Limb (tissue), 2 donors: Measurements from ENCODE around the gene FBXO24.

ENCODE experiments used
- DNase-seq, 2 donors: peaks; one replicate each; pipeline ENCODE4 v3.0.0-alpha.2; 2016; ENCODE audit errors: extremely low spot score in 2 of 2

Gene FBXO24

DNA sequence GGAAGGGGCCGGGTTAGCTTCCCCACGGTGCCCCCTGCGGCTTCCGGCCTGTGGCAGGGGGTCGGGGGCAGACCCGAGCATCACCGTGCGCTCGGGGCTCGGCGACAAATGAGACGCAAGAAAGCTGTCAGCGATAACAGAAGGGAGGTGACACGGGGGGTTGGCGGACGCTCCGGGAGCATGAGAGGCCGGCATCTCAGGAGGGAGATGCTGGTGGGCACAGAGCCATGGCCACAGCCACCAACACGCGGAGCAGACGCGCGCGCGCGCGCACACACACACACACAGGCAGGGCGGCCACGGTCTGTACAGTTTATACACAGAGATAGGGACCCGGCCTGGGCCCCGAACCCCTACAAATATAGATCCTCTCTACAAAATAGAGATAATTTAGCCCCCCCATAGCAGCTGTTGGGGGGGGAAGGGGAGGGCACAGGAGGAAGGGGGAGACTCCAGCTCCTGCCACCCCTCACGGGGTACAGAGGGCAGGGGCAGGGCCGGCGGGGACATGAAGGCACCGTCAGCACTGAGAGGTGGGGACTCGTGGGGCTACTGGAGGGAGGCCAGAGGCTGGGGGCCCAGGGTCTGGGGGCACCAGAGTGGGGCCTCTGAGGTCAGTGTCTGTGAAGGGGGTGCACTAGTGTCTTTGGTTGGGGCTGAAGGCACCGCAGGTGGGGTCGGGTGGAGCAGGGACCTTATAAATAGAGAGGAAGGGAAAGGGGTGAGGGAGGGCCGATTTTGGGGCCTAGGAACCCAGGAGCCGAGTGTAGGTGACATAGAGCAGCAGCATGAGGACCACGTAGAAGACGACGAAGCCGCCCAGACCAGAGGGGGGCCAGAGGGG is 11.5 kb upstream of the FBXO24 start:
- no peak for DNase-seq

DNA sequence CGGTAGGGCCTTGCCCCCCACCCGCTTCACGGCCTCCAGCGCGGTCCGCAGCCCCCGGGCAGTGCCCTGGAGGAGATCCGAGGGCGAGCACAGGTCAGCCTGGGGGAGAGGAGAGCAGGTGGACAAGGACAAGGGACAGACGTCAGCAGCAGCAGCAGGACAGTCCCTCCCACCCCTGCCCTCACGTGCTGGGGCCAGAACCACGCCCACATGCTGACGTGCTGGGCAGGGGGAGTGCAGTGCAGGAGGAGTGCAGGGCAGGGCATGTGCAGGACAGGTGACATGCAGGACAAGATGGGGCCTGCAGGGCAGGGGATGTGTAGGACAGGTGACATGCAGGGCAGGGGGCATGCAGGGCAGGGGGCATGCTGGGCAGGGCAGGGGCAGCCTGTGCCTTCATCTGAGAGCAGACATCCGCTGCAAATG is 10.9 kb upstream of the FBXO24 start:
- DNase-seq = no peak

DNA sequence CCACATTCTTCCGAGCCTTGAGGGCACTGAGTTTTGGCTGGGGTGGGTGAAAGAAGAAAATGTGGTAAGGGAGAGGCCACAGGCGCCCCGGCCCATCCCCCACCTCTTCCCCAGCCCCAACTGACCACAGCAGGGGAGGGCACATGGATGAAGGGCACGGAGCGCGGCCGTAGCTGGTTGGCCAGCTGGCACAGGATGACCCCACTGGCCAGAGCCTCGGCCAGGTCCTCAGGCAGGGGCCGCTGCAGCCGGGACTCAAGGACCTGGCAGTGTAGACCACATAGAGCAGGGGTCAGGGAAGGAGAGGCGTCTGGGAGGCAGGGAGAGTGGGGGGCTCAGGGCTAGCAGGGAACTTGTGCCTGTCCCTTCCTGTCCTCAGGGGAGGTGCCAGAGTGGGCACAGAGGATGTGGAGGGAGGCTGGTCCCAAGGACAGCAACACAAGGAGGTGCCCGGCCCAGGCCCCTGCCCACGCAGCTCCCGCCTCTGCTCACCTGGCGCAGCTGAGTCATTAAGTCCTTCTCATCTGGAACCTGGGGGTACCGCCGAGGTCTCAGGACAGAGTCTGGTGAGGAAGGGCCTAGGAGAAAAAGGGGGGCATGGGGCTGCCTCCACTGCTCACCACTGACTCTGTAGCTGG is 10.3 kb upstream of the FBXO24 start:
- no peak for DNase-seq

DNA sequence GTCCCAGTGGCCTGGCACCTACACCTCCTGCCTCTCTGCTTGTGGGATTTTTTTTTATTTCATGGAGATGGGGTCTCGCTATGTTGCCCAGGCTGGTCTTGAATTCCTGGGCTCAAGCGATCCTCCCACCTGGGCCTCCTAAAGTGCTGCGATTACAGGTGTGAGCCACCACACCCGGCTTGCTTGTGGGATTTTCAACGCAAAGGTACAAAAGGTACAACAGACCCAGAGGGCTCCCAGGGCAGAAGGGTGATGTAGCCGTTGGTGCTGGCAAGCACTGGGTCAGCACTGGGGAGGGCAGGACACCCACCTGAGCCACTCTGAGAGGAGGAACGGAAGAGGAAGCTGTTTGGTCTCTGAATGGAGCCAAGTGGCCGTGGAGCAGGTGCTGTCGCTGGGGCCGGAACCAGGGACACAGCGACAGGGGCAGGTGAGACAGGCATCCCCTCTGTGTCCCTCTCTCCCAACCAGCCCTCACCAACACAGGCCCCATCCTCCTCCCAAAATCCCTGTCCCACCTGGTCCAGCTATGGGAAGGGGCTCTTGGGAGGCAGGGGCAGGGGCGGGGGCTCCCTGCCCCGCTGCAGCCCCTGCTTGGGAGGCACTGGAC is 9.6 kb upstream of the FBXO24 start:
- DNase-seq = no peak

DNA sequence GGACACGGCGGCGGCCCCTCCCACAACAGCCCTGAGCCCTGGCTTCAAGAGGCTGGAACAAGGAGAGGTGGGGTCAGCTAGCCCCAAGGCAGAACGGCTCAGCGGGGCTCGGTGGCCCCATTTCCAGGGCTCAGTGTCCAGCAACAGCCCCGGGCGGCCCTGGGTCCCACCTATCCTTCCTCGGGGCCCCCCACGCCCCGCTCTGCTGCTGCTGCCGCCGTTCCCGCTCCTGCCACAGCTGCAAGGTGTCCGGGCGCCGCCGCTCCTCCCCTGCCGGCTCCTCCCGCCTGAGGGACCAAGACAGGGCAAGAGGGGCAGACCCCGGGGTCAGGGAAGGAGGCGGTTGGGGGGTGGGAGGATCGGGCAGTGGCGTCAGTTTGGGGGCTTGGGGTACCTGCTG is 9.0 kb upstream of the FBXO24 start:
- no peak for DNase-seq

DNA sequence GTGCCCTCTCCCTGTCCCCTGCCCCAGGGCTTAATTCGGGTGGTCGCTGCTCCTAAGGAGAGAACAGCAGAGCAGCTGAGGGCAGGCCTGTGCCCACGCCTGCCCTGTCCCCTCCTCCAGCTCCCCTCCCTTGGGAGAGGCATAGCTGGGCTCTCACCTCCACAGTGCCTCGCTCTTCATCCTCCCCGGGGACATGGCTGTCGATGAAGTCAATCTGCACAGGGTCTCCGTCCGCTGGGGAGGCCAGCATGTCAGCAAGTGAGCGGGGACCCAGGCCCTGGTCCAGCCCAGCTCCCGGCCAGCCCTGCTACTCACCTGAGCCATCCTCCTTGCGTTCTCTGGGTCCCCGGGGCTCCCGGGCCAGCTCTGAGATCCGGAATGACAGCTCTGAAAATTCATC is 8.6 kb upstream of the FBXO24 start:
- DNase-seq = no peak

DNA sequence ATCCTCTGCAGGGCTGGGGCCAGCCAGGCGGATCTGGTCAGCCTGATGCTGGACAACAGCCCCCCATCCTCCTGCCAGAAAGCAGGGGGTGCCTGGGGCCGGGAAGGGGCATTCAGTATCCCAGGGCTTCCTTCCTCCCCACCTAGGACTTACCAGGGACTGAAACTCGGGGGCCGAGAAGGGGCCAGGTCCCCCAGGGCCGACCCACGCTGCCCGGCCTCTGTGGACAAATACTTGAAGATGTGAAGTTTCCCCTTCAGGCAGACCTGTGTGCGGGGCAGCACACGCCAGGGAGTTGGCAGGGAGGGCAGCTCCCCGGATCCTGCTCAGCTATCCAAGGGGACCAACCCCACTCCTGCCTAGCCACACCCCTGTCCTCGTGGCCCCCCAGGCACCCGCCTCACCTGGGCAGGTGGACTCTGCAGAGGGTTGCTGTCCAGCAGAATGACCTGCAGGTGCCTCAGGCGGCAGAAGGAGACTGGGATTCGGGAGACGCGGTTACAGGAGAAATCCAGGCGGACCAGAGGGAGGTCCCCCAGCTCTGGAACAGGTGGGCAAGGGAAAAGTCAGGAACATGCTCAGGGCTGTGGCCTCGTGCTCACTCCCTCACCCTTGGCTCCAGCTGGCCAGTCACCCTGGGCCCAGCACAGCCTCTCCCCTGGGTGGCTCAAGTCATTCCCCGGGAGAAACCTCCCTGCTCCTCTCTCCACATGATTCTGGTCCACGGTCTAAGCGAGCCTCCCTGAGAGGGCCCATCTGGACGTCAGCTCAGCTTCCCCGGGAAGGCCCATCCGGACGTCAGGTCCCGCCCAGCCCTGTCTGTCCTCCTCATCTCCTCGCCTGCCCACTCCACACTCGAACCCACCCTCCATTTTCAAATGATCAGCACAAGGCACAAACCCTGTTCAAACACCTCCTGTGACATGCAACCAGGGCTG is 7.6 kb upstream of the FBXO24 start:
- no peak for DNase-seq

DNA sequence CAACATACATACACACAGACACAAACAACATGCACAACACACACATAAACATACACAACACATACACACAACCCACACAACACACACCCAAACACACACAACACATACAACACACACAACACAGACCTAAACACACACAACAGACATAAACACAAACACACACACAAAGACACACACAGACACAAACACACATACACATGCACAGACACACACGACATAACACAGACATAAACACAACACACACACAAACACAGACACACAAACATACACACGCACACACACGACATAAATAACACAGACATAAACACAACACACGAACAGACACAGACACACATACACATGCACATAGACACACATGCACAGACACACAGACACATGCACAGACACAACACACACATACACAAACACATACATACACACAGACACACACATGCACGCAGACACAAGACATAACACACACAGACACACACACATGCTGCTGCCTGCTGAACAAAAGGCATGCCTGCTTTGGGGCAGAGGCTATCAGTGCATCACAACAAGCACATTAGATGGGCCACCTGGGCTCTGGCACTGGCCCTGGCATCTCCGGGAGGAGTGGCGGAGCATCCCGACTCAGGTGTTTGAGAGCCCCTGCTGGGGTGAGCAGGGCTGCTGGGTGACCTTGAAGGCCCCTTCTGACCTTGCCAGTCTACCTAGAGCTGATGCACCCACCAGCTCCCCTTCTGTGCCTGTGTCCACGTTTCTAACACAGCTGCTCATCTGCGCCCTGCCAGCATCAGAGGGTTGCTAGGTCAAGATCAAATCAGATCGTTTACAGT is 5.5 kb upstream of the FBXO24 start:
- DNase-seq = no peak

DNA sequence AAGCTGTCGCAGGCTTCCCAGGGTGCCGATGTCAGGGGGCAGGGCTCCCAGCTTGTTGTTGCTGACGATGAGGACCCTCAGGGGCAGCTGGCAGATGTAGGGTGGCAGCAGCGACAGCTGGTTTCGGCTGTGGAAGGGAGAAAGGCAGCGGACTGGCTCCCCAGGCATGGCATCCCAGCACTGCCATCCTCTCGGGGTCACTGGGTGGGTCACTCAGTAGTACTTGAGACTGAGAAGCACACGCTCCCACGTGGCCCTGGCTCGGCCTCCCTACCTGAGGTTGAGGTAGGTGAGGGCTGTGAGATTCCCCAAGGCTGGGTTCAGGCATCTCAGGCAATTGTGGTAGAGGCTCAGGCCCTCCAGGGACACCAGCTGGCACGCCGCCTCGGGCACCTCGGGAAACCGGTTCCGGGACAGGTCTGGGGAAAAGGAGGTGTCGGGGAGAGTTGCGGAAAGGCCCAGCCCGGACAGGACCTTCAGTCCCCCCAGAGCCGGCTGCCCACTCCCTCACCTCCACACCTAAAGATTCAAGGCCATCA is 4.0 kb upstream of the FBXO24 start:
- DNase-seq = no peak

DNA sequence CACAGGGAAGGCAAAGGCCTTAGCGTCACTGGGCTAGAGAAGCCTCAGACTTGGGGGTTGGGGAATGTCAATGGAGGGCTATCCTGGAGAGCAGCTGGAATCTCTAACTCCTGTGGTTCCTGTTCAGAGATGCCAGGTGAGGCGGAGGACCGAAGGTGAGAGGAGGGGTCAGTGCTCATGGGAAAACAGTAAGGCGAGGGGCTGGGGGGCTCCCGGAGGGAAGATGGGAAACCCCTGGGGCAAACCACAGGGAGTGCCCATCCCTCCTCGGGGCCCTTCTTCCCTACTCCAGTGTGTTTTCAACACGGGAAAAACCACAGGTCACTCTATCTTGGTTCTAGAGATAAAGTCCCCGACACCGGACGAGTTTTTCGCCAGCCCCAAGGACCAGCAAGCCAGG is 3.5 kb upstream of the FBXO24 start:
- no peak for DNase-seq

DNA sequence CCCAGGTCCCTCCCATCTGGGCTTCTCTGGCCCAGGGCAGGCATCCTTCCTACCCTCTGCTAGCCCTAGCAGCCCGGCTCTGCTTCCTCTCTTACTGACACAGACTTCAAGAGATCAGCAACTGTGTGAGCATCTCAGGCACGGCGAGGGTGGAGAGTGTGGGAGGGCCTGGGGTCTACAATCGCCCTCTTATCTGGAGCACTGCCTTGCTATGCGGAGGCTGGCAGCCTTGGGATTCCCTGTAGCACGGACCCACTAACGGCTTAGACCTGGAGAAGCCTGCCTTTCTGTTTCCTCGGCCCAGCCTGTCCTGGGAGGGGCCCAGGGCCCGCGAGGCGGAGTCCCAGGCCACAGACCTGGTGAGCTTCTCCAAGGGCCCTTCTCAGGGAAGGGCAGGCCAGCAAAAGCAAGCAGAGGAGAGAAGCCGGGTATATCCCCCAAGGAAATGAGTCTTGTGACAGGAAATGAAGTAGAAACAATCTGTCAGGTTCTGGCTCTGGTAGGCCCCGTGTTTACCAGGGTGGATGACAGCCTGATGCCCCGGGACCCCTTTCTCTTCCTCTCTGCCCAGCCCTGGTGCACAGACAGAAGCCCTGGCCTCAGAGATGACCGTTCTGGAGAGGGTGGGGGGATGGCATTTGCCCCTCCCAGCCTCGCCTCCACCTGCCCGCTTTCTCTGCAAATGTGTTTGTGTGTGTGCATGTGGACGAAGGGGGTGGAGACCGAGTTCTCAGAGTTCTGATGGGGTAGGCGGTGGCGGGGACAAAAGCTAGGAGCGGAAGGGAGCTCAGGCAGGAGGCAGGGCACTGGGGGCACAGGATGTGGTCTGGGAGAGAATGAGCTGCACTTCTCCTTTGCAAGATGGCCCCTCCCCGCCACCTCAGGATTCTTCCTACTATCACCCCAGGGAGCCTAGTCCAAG is 2.7 kb upstream of the FBXO24 start:
- no peak for DNase-seq

DNA sequence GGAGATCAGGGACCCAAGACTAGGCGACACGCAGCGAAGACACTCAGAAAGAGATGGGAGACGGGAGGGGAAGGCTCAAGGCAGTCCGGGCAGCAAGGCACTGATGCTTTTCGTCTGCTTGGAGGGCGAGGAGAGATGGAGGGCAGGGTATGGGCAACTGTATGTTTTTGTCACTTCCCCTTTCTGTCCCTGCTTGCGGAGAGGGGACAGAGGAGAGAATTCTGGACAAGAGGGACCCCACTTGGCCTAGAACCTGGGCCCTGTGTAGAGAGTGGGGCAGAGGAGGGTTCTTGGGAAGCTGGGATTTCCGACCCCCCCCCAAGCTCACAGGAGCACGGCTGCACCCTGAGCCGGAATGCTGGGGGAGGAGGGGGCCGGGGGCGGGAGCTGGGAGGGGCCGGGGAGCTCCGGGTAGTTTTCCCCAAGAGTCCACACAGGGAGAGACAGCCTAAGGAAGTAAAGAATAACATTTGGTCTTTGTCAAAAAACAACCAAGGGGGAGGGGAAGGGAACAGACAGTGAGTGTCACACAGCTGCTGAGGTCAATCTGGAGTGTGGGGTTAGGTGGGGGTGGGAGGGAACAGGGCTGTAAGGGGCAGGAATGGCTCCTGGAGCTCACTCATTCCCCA is 2.0 kb upstream of the FBXO24 start:
- DNase-seq = no peak

DNA sequence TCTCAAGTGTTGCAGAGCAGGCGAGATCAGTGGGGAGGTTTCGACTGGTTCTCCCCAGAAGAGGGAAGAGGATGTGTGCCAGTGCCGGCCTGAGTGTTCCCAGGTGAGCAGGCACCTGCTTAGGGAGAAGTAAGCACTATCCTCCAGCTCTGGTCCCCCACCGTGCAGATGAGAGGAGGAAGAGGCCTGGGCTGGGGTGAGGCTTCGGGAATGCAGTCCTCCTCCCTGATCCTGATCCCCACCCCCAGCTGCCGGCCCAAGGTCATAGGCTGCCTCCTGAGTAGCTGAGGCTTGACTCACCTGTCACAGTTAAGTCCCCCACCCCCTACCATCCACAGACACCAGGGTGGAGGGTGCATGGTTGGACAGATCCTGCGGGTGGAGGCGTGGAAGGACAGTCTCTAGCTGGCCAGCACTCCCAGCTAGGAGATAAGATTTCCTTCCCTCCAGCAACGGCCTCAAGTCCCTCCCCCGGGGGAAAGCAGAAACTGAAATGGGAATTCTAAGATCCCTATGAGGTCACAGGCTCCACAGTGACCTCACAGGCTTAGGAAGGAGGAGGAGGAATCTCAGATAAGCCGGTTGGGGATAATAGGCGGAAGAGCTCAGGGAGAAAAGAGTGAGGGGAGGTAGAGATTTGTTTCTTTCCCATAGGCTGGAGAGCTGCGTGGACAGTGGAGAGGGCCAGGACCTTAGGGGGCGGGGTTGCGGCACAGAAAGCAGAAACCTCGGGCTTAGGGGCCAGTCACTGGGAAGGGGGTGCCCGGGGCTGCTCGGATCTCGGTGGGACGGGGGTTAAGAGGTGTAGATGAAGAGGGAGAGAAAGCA is 1.2 kb upstream of the FBXO24 start:
- DNase-seq = peak in 1 of 2 donors; percentile 53

DNA sequence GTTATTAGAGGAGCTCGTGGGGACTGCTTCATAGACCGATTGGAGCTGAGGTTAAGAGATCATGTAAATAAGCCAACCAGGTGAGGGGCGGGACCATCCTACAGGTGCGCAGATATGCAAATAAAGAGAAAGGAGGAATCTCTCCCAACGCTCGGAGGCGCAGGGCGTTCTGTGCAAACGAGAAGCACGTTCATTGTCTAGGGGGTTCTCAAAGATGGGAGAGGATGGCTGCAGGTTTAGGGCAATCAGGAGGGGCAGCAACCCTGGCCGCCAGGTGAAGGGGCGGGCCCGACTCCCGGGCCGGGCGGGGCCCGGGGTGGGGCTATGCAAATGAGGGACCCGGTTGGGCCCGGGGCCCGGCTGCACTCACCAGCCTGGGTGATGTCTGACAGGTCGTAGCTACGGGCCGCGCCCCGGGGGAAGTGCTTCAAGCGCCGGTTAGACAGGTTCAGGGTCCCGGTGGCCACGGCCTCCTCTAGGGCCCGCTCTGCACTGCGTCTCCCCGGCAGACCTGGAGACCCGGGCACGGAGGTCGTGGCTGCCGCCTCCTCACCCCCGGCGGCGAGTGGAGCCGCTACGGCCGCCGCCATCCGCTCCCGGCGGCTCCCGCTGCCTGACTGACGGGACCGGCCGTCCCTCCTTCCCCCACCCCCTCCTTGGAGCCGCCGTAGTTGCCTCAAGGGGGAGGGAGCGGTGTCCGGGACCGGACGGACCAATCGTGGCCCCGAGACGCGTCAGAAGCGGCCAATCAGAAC is 440 bp upstream of the FBXO24 start, which contains the start of gene LRCH4:
Gene LRCH4, minus strand, starts transcription at position 619 of the 755 bp plus-strand sequence. Its CDS starts 29 bp downstream, at position 590.
- no peak for DNase-seq

DNA sequence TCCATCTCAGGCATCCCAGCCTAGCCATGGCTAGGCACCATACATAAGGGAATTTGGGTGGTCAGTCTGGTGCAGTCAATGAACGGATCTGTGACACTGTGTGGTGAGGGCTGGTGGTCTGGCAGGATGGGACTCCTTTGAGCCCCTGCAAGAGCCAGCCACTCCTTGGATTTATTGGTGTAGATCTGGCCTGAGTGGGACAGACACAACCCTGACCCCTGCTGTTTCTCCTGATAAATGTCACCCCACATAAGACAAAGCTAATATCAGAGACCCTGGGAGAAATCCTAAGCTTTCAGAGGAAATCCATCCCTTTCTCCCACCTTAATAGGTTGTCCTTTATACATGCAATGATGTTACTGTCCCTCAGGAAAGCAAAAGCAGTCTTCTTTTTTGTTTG is 2.3 kb downstream of the FBXO24 start:
- no peak for DNase-seq

DNA sequence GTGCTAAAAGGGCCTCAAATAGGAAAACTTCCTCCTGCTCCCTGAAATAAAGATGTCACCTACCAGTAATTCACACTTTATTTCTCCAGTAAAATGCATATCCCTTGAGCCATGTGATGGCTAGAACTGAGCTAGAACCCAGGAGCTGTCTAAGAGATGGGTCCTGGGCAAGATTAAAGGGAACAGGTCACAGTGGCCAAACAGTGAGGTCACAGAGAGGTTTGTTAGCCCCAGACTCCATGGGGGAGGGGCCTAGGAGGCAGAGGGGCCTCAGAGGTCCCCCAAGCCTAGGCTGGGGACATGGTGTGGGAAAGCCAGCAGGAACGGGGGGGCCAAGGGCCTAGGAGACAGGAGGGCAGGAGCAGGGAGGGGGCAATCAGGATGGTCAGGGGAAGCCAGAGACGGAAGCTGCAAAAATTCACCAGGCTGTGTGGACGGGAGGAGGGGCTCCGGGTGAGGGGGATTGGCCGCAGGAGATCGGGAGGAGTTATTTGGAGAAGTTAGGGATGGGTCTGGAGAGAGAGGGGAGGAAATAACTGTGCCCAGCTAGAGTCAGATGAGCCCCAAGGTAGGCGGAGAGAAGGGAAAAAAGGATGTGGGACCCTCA is 3.3 kb downstream of the FBXO24 start:
- no peak for DNase-seq
